MCF 10A (cell line): ENCODE measurements around the gene OPCML. TPM values are rescaled to one million over a fixed set of nuclear protein-coding genes. Genes with fewer than 3 reads are reported as not detected.

ENCODE experiments used
- BruUV-seq: library from RNA; stranded (reverse); fragments of 400-500 nt; replicated peaks from 2 replicates; lab custom pipeline; 2021; lab: Mats Ljungman, UMichigan
- CTCF ChIA-PET: fragments of 300-600 bp; sonication (Branson Sonifier 250); formaldehyde crosslinking; extraction: SDS; loops from one replicate; lab custom pipeline; 2021; ENCODE audit warnings: antibody characterized with exemption, inconsistent platforms; lab: Yijun Ruan, JAX
- POLR2A ChIA-PET: fragments of 300-600, 350-650 bp; sonication (Branson Sonifier 250); formaldehyde crosslinking; extraction: SDS; loops from one replicate; lab custom pipeline; 2020; ENCODE audit warnings: antibody characterized with exemption, inconsistent platforms; lab: Yijun Ruan, JAX
- DNase-seq: peaks from one replicate; pipeline ENCODE4 v3.0.0-alpha.2; 2018; ENCODE audit not compliant: unreplicated experiment
- H3K27ac Mint-ChIP-seq: one replicate; pipeline ENCODE4 v1.8.0; 2022; ENCODE audit warnings: mild to moderate bottlenecking, low read depth, mixed read lengths; ENCODE audit not compliant: unreplicated experiment
- H3K27me3 Mint-ChIP-seq: one replicate; pipeline ENCODE4 v1.8.0; 2022; ENCODE audit warnings: mixed read lengths; ENCODE audit not compliant: insufficient read depth, unreplicated experiment
- H3K36me3 Mint-ChIP-seq: one replicate; pipeline ENCODE4 v1.8.0; 2022; ENCODE audit warnings: mild to moderate bottlenecking, moderate library complexity, mixed read lengths; ENCODE audit not compliant: insufficient read depth, unreplicated experiment
- H3K4me1 Mint-ChIP-seq: one replicate; pipeline ENCODE4 v1.8.0; 2022; ENCODE audit warnings: mixed read lengths; ENCODE audit not compliant: insufficient read depth, unreplicated experiment
- H3K4me3 Mint-ChIP-seq: one replicate; pipeline ENCODE4 v1.8.0; 2022; ENCODE audit warnings: mild to moderate bottlenecking, moderate library complexity, mixed read lengths; ENCODE audit not compliant: unreplicated experiment
- H3K9me3 Mint-ChIP-seq: one replicate; pipeline ENCODE4 v1.8.0; 2022; ENCODE audit warnings: mixed read lengths; ENCODE audit not compliant: unreplicated experiment
- CTCF ChIP-seq: fragments of 200-600 bp; IDR thresholded peaks from one replicate; pipeline ENCODE4 v1.8.0; 2022; ENCODE audit warnings: antibody characterized with exemption, mild to moderate bottlenecking; ENCODE audit not compliant: unreplicated experiment
- intact Hi-C: fragments of 100-400 bp; cut with micrococcal nuclease; formaldehyde crosslinking; loops from 2 replicates; pipeline ENCODE4 v1.14.1; 2022
- total RNA-seq: library from RNA; stranded (reverse); gene quantifications from 2 replicates; pipeline ENCODE4 v1.2.3, GENCODE V29; 2022

Gene OPCML
- total RNA-seq, 1 experiment from 2014 or later = not detected

- Mint-ChIP-seq H3K36me3 (no peaks in the 10 kb centered on the region), H3K4me3 (no peak overlapping the region), H3K9me3 (peaks cover 15% of the 10 kb centered on the region), H3K27me3 (no peaks in the 10 kb centered on the region), H3K4me1 (no peaks in the 10 kb centered on the region), H3K27ac (no peak overlapping the region)
- no peak for TF ChIP-seq CTCF
- intact Hi-C loops = no loop called here
- DNase-seq = no peak
- no TSS peak for BruUV-seq
- CTCF ChIA-PET = no interaction called here
- POLR2A ChIA-PET = no interaction called here
Measured at GRCh38 chr11:132818951-132819350, 713.4 kb downstream of the OPCML start.

- ChIA-PET CTCF (no interaction called here), POLR2A (no interaction called here)
- Mint-ChIP-seq H3K4me1 (no peaks in the 10 kb centered on the region), H3K27me3 (no peaks in the 10 kb centered on the region), H3K27ac (no peak overlapping the region), H3K36me3 (no peaks in the 10 kb centered on the region), H3K9me3 (peaks cover 27% of the 10 kb centered on the region), H3K4me3 (no peak overlapping the region)
- DNase-seq = no peak
- no peak for TF ChIP-seq CTCF
- no TSS peak for BruUV-seq
- intact Hi-C loops = no loop called here
Measured at GRCh38 chr11:132817387-132817786, 714.9 kb downstream of the OPCML start.

GRCh38 chr11:132814410-132814809 is 717.9 kb downstream of the OPCML start:
- POLR2A ChIA-PET = no interaction called here
- CTCF ChIA-PET = no interaction called here
- no peak overlapping the region for H3K27ac Mint-ChIP-seq

GRCh38 chr11:132811649-132812048 is 720.7 kb downstream of the OPCML start:
- ChIA-PET POLR2A (no interaction called here), CTCF (no interaction called here)
- peaks cover 46% of the 10 kb centered on the region for H3K9me3 Mint-ChIP-seq
- DNase-seq = no peak
- intact Hi-C loops = no loop called here
- no peak overlapping the region for H3K27ac Mint-ChIP-seq
- H3K36me3 Mint-ChIP-seq = no peaks in the 10 kb centered on the region
- H3K4me1 Mint-ChIP-seq = no peaks in the 10 kb centered on the region
- no peak for TF ChIP-seq CTCF
- no TSS peak for BruUV-seq
- no peaks in the 10 kb centered on the region for H3K27me3 Mint-ChIP-seq
- no peak overlapping the region for H3K4me3 Mint-ChIP-seq

More at GRCh38 chr11:132814410-132814809, 717.9 kb downstream of the OPCML start:
- Mint-ChIP-seq H3K4me1 (no peaks in the 10 kb centered on the region), H3K27me3 (no peaks in the 10 kb centered on the region), H3K9me3 (peaks cover 41% of the 10 kb centered on the region), H3K36me3 (no peaks in the 10 kb centered on the region), H3K4me3 (no peak overlapping the region)
- intact Hi-C loops = no loop called here
- no TSS peak for BruUV-seq
- no peak for TF ChIP-seq CTCF
- DNase-seq = no peak
